MM.1S (cell line): ENCODE data around the gene CNTNAP2.

Source experiments
- EZH2 ChIP-seq: fragments of 300-600 bp; sonication (generic); optimal IDR thresholded peaks from 2 replicates; pipeline ENCODE3; 2017; ENCODE audit warnings: low read depth, mild to moderate bottlenecking, antibody characterized with exemption, low read length, mixed read lengths
- EZH2phosphoT487 ChIP-seq: fragments of 300-600 bp; sonication (generic); IDR thresholded peaks from 2 replicates; pipeline ENCODE4 v1.6.1; 2018; ENCODE audit warnings: antibody characterized with exemption, low read length
- TF ChIP-seq, protein P1 (sequence below): fragments of 300-600 bp; sonication (generic); IDR thresholded peaks from 2 replicates; pipeline ENCODE4 v1.5.1; 2016; ENCODE audit warnings: antibody characterized with exemption, low read length, mixed read lengths

DNA sequence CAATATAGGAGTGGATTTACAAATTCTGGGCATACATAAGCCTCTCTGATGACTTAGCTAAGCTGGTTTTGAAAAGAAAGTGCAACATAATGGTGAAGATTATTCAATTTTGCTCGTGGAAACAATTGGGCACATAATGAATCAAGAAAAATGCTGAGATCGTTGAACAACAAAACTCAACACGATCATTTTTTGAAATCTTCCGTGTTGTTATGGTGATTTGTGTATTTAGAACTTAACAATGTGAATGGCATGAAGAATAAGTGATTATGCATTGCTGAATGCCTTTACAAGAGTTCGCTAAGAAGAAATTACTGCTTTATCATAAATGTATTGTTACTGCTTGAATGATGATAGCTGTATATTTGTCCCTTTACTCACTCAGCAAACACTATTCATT, 875.0 kb downstream of the CNTNAP2 start:
- TF ChIP-seq, protein P1, sequence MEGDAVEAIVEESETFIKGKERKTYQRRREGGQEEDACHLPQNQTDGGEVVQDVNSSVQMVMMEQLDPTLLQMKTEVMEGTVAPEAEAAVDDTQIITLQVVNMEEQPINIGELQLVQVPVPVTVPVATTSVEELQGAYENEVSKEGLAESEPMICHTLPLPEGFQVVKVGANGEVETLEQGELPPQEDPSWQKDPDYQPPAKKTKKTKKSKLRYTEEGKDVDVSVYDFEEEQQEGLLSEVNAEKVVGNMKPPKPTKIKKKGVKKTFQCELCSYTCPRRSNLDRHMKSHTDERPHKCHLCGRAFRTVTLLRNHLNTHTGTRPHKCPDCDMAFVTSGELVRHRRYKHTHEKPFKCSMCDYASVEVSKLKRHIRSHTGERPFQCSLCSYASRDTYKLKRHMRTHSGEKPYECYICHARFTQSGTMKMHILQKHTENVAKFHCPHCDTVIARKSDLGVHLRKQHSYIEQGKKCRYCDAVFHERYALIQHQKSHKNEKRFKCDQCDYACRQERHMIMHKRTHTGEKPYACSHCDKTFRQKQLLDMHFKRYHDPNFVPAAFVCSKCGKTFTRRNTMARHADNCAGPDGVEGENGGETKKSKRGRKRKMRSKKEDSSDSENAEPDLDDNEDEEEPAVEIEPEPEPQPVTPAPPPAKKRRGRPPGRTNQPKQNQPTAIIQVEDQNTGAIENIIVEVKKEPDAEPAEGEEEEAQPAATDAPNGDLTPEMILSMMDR, result no peak
- TF ChIP-seq EZH2, result no peak
- no peak for TF ChIP-seq EZH2phosphoT487
